Pons (tissue), 1 donor: ENCODE results near the gene NCF2.

ENCODE experiments used
- DNase-seq: peaks from one replicate; pipeline ENCODE4 v3.0.0-alpha.2; 2016; ENCODE audit warnings: low spot score

Gene NCF2

GRCh38 chr1:183612407-183612806 lies 22.1 kb upstream of the NCF2 start:
- DNase-seq = no peak

GRCh38 chr1:183611021-183611420 lies 20.8 kb upstream of the NCF2 start:
- no peak for DNase-seq

- DNase-seq = no peak
Measured at GRCh38 chr1:183609759-183610452, 19.6 kb upstream of the NCF2 start.

- DNase-seq = peak; percentile 94
Measured at GRCh38 chr1:183609313-183609712, 19.1 kb upstream of the NCF2 start.

GRCh38 chr1:183607322-183607980 lies 17.2 kb upstream of the NCF2 start:
- no peak for DNase-seq

- no peak for DNase-seq
Measured at GRCh38 chr1:183605904-183606303, 15.6 kb upstream of the NCF2 start.

GRCh38 chr1:183604815-183605214 lies 14.6 kb upstream of the NCF2 start:
- peak; percentile 54 for DNase-seq

- no peak for DNase-seq
Measured at GRCh38 chr1:183604038-183604808, 14.0 kb upstream of the NCF2 start.

- no peak for DNase-seq
Measured at GRCh38 chr1:183602510-183602909, 12.3 kb upstream of the NCF2 start.

GRCh38 chr1:183600634-183601033 lies 10.4 kb upstream of the NCF2 start:
- DNase-seq = no peak

- no peak for DNase-seq
Measured at GRCh38 chr1:183600136-183600535, 9.9 kb upstream of the NCF2 start.

GRCh38 chr1:183598386-183598785 lies 8.1 kb upstream of the NCF2 start:
- DNase-seq = peak; percentile 77

GRCh38 chr1:183597656-183598347 lies 7.5 kb upstream of the NCF2 start:
- peak; percentile 28 for DNase-seq

GRCh38 chr1:183596500-183596899 lies 6.2 kb upstream of the NCF2 start:
- no peak for DNase-seq

GRCh38 chr1:183595537-183595936 lies 5.3 kb upstream of the NCF2 start:
- no peak for DNase-seq

- DNase-seq = peak; percentile 74
Measured at GRCh38 chr1:183593356-183593755, 3.1 kb upstream of the NCF2 start.

- no peak for DNase-seq
Measured at GRCh38 chr1:183592733-183593132, 2.5 kb upstream of the NCF2 start.

- no peak for DNase-seq
Measured at GRCh38 chr1:183589874-183590243, 400 bp downstream of the NCF2 start.

- no peak for DNase-seq
Measured at GRCh38 chr1:183589384-183589783, 875 bp downstream of the NCF2 start.

GRCh38 chr1:183588827-183589226 lies 1.4 kb downstream of the NCF2 start:
- DNase-seq = peak; percentile 81

GRCh38 chr1:183586926-183587325 lies 3.3 kb downstream of the NCF2 start:
- DNase-seq = no peak

GRCh38 chr1:183586455-183586854 lies 3.8 kb downstream of the NCF2 start:
- DNase-seq = no peak

- DNase-seq = no peak
Measured at GRCh38 chr1:183585038-183585437, 5.2 kb downstream of the NCF2 start.
